Activated CD4-positive, alpha-beta T cell treated with anti-CD3 and anti-CD28 coated beads for 24 hours (primary cell): ENCODE data around the gene CAMKK1.
"Not testable (repeated sequence)": the region's sequence is repeated elsewhere in the genome, so short reads cannot be mapped to it uniquely, and the experiment has no call there.

Experiments
- DNase-seq, 2 donors: peaks; one replicate each; pipeline ENCODE4 v3.0.0-alpha.2; 2020; ENCODE audit warnings: low read depth in 2 of 2

CAMKK1 gene

GRCh38 chr17:3879591-3880417, 13.0 kb downstream of the CAMKK1 start:
- no peak for DNase-seq

- no peak for DNase-seq
Measured at GRCh38 chr17:3879186-3879585, 13.7 kb downstream of the CAMKK1 start.

- no peak for DNase-seq
Measured at GRCh38 chr17:3877220-3877619, 15.6 kb downstream of the CAMKK1 start.

DNA sequence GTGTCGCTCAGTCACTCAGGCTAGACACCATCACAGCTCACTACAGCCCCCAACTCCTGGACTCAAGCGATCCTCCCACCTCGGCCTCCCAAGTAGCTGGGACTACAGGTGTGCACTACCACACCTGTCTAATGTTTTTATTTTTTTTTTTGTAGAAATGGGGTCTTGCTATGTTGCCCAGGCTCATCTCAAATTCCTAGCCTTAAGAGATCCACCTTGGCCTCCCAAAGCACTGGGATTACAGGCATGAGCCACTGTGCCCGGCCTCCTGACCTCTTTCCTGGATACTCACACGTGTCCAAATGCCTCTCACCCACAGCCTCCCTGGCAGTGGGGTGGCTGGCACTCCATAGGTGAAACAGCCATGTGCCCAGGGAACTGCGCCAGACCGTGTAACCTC, 17.5 kb downstream of the CAMKK1 start:
- no peak for DNase-seq

GRCh38 chr17:3873862-3874261, 19.0 kb downstream of the CAMKK1 start:
- no peak for DNase-seq

DNA sequence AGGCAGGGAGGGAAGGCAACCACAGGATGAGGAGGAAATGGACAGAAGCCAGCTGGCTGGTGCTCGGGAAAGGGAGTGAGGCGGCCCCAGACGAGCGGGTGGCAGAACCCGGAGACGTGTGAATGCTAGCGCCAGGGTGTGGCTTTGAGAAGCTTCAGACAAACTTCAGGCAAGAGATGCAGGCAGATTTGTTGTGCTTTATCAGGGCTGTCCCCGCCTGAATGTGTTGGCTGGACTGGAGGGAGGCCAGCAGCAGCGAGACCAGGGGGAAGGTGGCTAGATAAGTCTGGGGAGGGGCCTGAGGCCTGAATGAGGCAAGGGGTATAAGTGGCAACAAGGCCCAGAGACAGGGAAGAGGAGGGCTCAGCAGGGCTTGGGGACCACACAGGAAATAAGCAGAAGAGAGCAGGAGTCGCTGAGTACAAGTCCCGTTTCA, 22.0 kb downstream of the CAMKK1 start:
- no peak for DNase-seq

- DNase-seq = no peak
Measured at GRCh38 chr17:3867606-3868005, 25.2 kb downstream of the CAMKK1 start.

- no peak for DNase-seq
Measured at GRCh38 chr17:3867106-3867505, 25.7 kb downstream of the CAMKK1 start.

DNA sequence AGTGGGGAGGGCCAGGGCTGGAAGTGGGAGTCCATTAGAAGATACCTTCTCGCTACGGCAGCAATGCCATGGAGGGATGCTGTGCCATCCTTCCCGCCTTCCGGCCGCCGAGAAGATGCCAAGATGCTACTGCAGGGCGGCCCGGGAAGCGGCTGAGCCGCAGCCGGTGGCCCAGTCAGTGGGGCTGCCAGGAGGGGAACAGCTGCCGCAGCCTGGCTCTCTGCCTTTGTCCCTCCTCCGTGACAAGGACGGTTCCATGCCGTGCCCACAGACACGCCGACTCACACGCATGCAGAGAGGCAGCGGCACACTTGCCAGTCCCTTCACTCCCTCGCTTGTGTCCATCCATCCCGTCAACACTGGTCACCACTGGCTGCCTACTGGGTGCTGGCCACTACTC, 26.6 kb downstream of the CAMKK1 start:
- DNase-seq = no peak

DNA sequence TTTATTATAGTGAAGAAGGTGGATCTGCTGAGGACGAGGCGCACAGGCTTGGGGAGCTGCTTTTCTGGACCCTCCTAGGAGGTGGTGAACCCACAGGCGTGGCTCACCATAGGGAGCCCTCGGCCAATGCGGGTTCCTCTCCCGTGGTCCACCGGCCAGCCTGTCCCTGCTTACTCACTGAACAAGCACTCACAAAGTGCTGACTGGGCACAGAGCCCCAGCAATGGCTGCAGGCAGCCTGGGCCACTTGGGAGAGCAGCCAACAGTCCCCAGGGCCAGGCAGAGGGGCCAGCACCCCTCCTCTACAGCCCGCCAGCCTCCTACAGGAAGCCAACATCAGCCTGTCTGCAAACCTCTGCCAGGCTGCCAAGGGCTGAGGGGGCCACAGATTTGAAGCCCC, 27.7 kb downstream of the CAMKK1 start:
- no peak for DNase-seq

GRCh38 chr17:3864534-3864933, 28.3 kb downstream of the CAMKK1 start:
- no peak for DNase-seq

GRCh38 chr17:3861761-3862681, 30.8 kb downstream of the CAMKK1 start:
- DNase-seq = no peak

GRCh38 chr17:3860939-3861700, 31.7 kb downstream of the CAMKK1 start:
- no peak for DNase-seq

GRCh38 chr17:3859940-3860339, 32.9 kb downstream of the CAMKK1 start:
- DNase-seq = no peak

GRCh38 chr17:3857261-3858105, 35.4 kb downstream of the CAMKK1 start:
- DNase-seq = no peak

GRCh38 chr17:3854204-3854603, 38.6 kb downstream of the CAMKK1 start:
- DNase-seq = not testable (repeated sequence)

DNA sequence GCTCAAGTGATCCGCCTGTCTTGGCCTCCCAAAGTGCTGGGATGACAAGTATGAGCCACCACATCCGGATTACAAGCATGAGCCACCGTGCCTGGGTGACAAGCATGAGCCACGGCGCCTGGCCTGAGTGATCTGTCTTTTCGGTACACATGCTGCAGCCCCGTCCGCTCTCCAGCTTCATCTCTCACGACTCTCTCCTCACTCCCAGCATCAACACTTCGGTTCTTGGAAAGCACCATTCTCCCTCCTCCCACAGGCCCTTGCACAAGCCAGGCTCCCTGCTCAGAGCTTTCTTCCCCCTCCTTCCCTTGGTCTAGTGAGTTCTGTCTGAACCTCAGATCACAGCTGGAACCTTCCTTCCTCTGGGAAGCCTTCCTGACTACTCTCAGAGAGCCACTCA, 40.3 kb downstream of the CAMKK1 start:
- DNase-seq = no peak

GRCh38 chr17:3851461-3852100, 41.3 kb downstream of the CAMKK1 start:
- DNase-seq = no peak

DNA sequence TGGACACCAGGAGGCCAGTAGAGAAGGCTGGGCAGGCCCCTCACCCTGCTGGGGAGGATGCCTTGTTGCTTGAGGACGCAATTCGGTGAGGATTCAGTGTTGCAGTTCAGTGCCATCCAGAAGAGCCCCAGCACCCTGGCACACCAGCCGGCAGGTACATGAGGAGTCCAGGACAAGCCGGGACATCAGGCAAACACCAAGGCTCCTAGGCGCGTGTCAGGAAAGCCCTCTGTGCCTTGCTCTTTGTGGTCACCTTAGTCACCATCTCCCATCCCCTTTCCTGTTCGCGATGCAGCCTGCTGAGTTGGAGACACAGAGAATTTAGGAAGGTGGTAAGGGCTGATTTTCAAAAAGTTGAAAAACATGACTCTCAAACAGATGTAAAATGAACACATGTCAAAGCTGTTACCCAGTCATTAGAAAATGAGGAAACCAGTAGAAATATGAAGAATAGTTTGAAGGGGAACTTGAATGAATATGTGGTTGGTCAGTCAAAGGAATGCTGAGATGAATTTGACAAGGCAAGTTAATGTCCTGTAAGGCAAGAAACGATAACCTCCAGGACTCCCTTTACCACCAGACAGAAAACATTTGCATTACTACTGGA, 44.5 kb downstream of the CAMKK1 start:
- no peak for DNase-seq

GRCh38 chr17:3847165-3847670, 45.6 kb downstream of the CAMKK1 start:
- no peak for DNase-seq
